GM12874 (cell line): ENCODE data around the gene PCK2.

Experiments used
- TF ChIP-seq, protein P1 (sequence below): IDR thresholded peaks from 2 replicates; pipeline ENCODE4 v1.5.1; 2011; ENCODE audit warnings: low read depth, mild to moderate bottlenecking, control low read depth, low read length, moderate library complexity; ENCODE audit not compliant: insufficient read depth

The PCK2 gene

GRCh38 chr14:24082411-24083080 lies 11.6 kb upstream of the PCK2 start:
- TF ChIP-seq, protein P1, sequence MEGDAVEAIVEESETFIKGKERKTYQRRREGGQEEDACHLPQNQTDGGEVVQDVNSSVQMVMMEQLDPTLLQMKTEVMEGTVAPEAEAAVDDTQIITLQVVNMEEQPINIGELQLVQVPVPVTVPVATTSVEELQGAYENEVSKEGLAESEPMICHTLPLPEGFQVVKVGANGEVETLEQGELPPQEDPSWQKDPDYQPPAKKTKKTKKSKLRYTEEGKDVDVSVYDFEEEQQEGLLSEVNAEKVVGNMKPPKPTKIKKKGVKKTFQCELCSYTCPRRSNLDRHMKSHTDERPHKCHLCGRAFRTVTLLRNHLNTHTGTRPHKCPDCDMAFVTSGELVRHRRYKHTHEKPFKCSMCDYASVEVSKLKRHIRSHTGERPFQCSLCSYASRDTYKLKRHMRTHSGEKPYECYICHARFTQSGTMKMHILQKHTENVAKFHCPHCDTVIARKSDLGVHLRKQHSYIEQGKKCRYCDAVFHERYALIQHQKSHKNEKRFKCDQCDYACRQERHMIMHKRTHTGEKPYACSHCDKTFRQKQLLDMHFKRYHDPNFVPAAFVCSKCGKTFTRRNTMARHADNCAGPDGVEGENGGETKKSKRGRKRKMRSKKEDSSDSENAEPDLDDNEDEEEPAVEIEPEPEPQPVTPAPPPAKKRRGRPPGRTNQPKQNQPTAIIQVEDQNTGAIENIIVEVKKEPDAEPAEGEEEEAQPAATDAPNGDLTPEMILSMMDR, result no peak

DNA sequence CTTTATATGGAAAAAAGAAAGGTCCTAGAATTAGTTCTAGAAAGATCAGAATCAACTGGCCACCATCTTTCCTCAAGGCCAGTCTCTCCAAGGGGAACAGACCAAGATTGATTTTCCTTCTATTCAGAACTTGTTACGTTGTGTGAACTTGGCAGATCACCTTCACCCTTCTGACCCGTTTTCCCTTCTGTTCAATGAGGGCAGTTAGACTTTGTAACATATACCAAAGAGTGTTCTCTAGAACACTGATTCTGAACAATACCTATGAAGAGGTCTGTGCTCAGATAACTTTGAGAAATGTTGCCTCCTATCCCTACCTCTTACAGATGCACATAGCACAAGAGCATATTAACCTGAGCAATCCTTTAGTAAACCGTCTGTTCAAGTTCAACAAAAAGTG lies 10.6 kb upstream of the PCK2 start:
- TF ChIP-seq, protein P1, result no peak

- TF ChIP-seq, protein P1, result no peak
These were observed 9.7 kb upstream of the PCK2 start for GRCh38 chr14:24084440-24084839.

DNA sequence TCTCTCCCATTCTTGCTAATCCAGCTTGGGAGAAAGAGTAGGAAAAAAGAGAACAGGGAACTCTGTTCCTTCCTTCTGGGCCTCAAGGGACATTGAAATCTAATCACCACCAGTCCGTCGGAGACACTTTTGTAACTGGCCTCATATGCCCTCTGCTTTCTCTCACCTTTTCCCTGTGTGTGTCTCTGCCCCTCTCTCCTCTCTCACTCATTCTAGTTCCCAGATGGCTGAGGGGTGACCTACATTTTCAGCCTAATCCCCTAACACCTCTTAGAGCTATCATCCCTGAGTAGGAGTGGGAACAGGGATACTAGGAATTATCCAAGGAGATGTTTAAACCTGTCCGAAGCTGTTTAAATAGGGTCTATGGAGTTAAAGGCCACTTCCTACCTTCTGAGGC lies 8.9 kb upstream of the PCK2 start:
- TF ChIP-seq, protein P1, result no peak

- TF ChIP-seq, protein P1, result no peak
These were observed 7.7 kb upstream of the PCK2 start for GRCh38 chr14:24086193-24086955.

DNA sequence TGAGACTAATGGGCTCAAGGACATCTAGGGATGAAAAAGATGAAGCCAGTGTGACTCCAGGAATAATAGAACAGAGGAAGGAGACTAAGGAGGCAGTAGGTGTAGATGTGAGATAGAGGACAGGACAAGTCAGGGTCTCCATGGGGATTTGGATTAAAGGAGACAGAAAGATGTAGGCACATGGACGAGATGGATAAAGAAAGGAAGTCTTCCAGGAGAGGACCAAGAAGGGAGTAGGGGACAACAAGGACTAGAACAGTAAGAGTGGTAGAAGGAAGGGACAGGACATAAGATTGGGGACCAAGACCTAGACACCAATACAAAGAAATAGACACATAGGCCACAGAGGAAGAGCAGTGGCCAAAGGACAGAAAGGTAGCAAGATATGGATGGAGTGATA lies 7.1 kb upstream of the PCK2 start:
- TF ChIP-seq, protein P1, result no peak

DNA sequence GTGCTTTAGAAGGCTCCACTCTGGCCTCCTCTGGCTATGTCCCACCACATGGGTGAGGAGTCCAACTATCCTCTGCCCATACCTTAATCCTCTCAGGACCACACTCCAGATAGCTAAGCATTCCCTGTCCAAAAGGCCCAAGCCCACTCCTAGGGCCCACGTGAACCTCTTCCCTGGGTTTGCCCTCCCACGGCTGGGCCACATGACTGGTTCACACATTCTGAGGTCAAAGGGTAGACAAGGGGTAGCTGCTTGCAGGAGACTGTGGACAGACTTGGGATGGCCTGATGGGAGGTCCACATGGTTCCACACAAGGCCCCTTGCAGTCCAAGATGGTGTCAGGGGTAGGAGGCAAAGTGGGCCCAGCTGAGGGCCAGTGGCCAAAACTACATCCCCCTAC lies 6.0 kb upstream of the PCK2 start:
- TF ChIP-seq, protein P1, result no peak
